Left forelimb (tissue), 1 donor: Measurements from ENCODE around the gene ALDH16A1.

ENCODE experiments used
- DNase-seq: peaks from one replicate; pipeline ENCODE4 v3.0.0-alpha.2; 2018; ENCODE audit warnings: low spot score

Gene ALDH16A1

GRCh38 chr19:49423985-49424303 lies 29.1 kb upstream of the ALDH16A1 start:
- no peak for DNase-seq

- no peak for DNase-seq
Observed at GRCh38 chr19:49425178-49425577, 27.8 kb upstream of the ALDH16A1 start, which contains the start of gene GFY. Gene GFY (plus strand): TSS chr19:49425388. CDS start chr19:49426431, 1,043 bp downstream.

- DNase-seq: no peak
Observed at GRCh38 chr19:49425922-49426592, 27.0 kb upstream of the ALDH16A1 start.

- DNase-seq: no peak
Observed at GRCh38 chr19:49427339-49427738, 25.7 kb upstream of the ALDH16A1 start.

- no peak for DNase-seq
Observed at GRCh38 chr19:49427855-49428546, 25.0 kb upstream of the ALDH16A1 start.

GRCh38 chr19:49428547-49429451 lies 24.2 kb upstream of the ALDH16A1 start:
- DNase-seq: no peak

DNA sequence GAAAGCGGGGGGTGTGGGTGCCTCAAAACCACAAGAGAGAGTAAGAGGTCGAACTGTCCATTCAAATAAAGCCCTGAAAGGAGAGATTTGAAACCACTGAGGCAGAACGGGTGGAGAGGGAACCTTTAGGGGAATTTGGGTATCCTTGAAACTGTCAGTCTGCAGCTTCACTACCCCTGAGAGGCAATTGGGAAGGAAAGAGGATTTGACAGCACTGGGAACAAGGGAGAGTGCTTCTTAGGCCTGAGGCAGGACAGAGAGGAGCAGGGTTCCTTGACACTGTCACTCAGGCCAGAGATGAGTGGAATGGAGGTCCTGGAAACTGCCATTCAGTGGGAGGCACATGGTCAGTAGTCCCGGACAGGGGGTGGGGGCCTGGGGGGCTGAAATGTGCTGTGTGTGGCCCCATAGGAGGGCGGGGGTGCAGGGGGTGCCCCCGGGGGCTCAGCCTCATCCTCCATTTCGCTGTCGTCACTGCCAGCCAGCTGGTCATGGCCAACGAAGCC lies 22.8 kb upstream of the ALDH16A1 start:
- no peak for DNase-seq

DNA sequence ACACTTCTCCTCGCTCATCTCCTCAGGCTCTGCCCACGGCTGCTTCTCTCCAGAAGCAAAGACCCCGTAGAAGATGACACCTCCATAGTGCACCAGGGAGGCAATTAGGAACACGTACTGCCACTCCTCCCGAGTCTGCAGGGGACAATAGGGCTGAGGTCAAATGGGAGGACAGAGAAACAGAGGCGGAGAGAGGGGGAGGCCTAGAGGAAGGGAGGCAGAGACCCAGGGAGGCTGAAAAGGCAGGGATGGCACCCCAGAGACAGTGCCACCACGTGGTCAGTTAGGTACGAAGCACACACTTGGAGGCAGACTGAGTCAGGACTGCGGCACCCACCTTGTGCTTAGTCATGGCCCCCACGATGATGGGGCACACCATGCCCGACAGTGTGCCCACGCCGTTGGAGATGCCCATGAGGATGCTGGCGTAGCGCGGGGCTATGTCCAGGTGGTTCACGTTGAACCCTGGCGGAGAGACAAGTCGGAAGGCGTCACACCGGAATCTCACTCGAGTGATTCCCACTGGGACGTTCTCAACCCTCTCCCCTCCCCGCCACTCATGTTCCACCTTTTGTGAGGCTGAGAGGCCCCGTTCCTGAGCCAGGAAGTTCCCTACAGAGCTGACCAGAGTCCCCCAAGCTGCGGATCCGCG lies 22.2 kb upstream of the ALDH16A1 start:
- no peak for DNase-seq

DNA sequence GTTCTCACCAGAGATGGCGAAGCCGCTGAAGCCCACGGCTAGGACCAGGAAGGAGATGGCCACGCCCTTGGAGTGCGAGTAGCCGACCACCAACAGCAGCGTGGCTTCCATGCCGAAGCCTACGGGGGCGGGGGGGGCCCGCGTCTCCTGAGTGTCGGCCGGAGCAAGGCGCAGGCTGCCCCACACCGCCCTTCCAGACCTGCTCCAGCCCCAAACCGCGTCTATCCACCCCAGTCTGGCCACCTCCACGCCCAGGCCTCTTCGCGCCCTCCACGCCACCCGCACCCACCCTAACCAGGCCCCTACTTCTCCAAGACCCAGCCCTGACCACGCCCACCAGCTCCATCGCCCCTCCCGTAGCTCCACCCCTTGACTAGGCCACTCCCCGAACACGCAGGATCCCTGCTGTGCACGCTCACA lies 21.7 kb upstream of the ALDH16A1 start:
- no peak for DNase-seq

DNA sequence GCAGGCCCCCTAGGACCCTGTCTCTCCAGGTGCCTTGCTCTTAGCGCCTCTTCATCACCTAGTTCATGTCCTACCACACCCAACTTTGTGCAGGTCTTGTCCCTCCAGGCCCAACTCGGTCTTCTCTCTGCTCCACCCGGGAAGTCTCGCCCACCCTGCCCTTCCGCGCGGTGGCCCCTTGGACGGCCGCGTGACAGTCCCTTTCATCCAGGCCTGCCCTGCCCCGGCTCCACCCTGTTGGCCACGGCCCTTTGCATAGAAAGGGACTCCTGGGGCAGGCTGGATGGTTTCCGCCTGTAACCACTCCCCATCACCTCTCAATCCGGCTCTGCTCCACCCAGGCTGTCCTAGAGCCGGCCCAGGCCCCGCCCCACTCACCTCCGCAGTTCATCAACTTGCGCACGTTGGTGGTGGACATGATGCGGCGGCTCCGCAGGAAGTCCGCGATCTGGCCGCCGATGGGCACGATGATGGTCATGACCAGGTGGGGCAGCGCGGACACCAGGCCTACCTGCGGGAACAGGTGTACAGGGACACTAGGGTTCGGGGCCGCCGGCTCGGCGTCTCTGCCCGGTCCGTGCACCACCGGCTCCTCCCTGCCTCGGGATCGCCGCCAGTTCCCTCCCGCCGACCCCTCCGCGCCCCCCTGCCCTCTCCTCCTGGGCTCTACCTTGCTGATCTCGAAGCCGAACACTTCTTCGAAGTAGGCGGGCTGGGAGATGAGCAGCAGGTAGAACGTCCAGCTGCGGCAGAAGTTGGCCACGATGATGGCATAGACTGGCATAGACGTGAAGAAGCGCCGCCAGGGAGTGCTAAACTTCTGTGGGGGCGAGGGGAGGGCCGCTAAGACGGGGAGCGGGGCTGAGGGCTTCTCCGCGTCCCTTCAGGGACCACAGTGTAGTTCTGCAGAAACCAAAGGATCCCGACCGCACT lies 20.6 kb upstream of the ALDH16A1 start:
- no peak for DNase-seq

DNA sequence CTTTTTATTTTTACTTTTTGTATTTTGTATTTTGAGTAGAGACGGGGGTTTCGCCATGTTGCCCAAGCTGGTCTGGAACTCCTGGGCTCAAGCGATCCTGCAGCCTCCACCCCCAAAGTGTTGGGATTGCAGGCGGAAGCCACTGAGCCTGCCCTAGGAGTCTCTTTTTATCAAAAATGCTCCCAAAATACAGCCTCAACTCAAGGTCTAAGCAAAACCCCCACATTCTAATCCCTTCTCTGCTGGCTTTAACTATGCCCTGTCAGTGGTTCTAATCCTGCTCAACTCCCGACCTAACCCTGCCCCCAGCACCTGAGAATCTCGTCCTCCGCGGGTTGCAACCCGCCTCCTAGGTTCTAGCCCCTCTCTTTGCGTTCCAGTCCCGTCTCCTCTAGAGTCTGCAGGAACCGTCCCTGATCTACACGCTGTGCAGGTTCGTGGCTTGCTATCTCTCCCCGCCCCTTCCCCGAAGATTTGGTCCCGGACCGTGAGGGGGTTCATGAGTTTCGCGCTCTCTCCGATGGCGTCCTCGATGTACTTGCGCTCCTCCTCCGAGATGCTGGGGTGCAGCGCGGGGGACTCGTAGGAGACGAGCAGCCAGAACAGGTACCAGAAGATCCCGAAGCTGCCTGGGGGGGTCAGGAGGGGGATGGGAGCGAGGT lies 19.7 kb upstream of the ALDH16A1 start:
- no peak for DNase-seq

GRCh38 chr19:49434907-49435583 lies 18.0 kb upstream of the ALDH16A1 start:
- no peak for DNase-seq

DNA sequence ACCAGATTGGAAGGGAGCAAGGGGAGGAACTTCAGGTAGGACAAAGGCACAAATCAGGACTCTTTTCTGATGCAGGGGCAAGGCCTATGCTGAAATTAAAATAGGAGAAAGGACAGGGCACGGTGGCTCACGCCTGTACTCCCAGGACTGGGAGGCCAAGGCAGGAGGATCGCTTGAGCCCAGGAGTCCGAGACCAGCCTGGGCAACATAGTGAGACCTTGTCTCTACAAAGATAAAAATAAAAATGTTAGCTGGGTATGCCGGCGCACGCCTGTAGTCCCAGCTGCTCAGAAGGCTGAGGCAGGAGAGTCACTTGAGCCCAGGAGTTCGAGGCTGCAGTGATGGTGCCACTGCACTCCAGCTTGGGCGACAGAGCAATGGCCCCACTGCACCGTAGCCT lies 17.4 kb upstream of the ALDH16A1 start:
- DNase-seq: no peak

DNA sequence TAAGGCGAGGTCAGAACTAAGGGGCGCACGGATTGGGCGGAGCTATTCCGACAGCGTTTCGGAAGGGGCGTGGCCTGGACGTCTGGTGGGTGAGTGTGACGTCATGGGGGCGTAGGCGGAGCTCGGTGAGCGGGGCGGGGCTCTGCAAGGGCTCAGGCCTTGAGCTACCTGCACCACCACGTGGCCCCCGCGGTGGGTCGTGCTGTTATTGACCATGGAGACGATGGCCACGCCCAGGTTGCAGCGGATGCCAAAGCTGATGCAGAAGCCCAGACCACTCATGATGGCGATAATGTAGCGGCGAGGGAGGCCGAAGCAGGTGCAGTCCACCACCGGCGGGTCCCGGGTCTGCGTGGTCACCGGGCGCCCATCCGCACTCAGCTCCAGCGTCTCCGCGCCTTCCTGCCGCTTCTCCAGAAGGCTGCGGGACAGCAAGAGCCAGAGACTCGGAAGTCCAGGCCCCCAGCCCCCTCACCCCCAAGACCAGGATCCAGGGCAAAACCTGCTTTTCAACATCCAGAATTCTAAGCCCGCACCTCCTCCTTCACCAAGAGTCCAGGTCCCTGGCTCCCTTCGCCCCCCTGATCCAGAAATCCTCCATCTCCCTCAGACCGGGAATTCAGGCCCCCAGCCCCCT lies 16.5 kb upstream of the ALDH16A1 start:
- no peak for DNase-seq

GRCh38 chr19:49437231-49437630 lies 15.8 kb upstream of the ALDH16A1 start:
- no peak for DNase-seq

DNA sequence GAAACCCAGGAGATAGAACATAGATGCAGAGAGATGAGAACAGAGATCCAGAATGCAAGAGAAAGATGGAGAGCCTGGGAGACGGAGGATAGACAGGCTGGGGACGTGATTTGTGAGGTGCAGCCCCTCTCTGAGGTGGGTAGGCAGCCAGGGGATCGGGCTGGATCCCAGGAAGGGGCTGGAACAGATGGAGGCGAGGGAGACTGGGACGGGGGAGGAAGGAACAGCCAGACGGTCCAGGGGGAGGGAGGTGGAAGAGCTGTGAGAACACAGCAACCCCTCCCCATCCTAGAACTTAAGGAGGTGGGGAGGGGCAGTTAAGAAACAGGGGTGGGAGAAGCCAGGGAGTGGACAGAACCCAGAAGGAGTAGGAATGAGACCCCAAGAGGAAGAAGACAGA lies 14.8 kb upstream of the ALDH16A1 start:
- no peak for DNase-seq

DNA sequence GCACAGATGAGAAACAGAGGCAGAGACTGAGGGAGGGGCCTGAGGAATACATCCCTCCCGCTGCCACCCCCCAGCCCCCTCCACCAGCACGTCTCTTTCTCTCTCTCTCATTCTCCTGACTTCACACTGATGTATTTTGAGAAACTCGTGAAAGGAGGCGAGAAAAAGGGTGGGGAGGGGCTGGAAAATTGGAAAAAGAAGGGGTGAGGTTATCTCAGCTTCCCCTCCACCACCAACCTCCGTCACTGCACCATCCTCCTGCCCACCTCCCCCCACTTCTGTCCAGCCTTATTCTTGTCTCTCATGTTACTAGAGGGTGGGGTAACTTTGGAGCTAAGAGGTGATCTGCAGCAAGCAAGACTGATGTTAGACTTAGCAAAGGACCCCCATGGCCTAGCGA lies 13.2 kb upstream of the ALDH16A1 start:
- DNase-seq: no peak

GRCh38 chr19:49440439-49441209 lies 12.4 kb upstream of the ALDH16A1 start:
- DNase-seq: no peak
